Non-pigmented ciliary epithelial cell (primary cell): ENCODE results near the gene USP2.

Source experiments
- DNase-seq: peaks from one replicate; pipeline ENCODE4 v3.0.0-alpha.2; 2010; ENCODE audit warnings: low read depth

The USP2 gene

GRCh38 chr11:119363851-119364590 is 17.5 kb downstream of the USP2 start:
- no peak for DNase-seq

GRCh38 chr11:119363081-119363850 is 18.2 kb downstream of the USP2 start:
- no peak for DNase-seq

- DNase-seq: no peak
Measured at GRCh38 chr11:119362741-119363080, 18.8 kb downstream of the USP2 start.

DNA sequence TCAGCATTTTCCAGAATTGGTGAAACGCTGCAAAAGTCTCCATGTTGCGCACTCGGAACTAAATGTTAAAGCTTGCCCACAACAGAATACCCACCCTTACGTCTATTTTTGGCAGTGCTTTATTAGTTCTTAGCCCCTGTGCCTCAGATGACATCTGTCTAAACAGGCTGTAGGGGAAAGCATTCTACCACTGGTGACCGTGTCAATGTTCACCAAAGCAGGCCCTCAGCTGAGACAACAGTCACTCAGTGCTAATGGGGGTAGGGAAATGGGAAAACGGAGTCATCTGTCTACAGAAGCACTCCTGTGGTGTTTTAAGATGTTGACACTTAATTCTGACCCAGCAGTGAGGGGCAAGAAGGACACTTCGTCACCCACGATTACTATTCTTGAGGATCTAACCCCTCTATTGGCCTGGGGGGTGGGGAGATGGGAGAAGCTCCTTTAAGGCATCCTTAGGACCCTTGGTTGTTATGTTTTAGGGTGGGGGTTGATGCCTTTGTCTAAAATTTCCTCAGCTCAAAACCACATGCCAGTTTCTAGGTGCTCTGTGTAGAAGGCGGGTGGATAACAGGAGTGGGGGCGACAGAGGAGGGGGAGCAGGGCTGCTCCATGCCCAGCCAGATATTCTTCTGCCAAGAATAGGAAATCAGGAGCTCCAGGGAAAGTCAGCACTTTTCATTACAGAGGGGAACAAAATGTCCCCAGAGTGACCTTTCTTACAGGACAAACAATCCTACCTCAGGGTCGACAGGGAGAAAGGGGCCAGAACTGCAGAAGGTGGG is 19.4 kb downstream of the USP2 start:
- no peak for DNase-seq

DNA sequence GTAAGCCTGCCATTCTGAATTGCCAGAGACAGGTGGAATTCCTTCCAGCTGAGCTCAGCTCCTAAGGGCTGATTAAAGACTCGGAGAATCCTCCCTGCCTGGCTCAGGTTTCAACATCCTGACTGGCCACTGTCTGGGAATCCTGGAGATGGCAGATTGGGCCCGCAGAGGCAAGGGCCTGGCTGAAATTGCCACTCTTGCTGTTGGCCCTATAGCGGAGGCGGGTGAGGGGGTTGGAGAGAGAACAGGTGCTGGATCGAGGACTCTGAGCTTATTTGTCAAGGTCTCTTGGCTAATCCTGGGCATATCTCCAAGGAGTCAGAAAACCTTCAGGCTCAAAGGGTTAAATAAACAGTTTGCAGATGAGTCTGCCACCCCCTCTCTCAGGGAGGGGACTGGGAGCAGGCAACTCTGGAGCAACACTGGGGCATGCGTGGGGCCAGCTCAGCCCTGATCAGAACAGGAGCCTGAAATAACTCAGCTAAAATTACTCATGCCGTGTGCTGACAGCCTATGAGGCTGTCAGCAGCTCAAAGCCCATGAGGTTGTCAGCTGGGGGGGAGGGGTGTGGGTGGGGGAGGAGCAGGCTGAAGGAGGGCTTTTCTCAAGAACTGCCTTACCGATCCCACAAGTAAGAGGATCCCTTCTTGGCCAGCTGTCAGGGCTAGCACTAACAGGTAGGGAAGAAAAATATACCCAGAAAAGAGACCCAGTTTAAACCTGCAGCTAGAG is 20.3 kb downstream of the USP2 start:
- DNase-seq: peak; percentile 49

GRCh38 chr11:119359365-119360214 is 21.9 kb downstream of the USP2 start:
- DNase-seq: no peak

DNA sequence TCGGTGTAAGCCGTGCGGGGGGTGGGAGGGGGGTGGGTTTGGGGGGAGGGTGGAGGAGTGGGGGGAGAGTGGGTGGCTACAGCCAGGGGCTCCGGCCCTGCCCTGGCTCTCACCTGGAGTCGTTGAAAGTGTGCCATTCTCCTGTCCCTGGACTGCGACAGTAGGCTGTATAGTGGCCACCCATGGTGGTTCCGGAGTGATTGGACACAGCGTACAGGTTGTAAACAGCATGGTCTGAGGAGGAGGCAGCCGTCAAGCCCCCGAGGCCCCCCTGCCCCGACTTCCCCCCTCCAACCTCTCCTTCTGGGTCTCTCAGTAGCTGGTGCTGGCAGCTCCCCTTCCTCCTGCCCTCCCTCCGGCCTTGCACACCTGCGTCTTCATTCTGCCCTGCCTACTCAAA is 24.4 kb downstream of the USP2 start:
- DNase-seq: no peak

DNA sequence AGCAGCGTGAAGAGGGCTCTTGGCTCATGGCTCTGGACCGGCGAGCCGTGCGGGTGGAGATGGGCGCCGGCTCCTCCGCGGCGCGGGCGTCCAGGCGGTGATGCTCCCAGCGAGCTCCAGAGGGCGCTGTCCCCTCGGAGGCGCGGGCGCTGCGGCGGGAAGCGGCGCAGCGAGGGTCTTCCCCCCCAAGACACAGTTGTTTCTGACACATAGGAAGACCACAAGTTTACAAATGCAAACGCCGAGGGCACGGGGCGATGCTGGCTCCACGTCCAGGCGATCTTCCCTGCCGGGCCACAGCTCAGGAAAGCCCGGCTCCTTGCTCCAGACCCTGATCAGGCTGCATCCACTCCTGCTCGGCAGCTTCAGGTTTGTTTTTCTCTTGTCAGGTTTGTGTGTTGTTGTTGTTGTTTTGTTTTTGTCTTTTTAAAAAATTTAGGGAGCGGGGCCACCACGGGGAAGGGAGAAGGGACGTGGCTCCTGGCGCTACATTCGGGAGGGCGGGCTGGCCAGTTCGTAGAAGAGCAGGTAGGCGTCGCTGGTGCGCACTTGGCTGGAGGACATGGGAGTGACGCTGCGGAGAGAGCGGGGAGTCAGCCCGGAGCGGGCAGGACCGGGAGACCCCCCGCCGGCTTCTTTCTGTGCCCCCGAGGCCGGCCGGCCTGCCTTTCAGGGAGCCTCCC is 25.0 kb downstream of the USP2 start:
- no peak for DNase-seq

GRCh38 chr11:119355091-119355843 is 26.2 kb downstream of the USP2 start:
- no peak for DNase-seq

DNA sequence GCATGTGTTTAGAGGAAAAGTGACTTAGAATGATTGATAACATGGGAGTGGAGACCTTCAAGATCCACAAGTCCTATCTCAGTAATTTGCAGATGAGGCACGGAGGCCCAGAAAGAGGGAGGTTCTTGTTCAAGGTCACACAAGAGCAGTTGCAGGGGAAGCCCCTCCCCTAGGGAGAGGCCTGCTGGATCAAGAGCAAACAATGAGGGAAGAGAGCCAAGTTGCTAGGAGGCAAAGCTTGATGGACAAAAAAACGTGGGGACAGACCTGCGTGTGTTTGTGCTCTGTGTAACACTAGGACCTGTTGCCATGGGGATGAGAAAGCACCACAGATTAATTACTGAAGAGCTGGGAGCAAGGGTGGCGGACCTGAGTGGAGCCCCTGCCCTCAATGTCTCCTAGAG is 28.6 kb downstream of the USP2 start:
- no peak for DNase-seq

- DNase-seq: no peak
Measured at GRCh38 chr11:119351232-119351631, 30.3 kb downstream of the USP2 start.

DNA sequence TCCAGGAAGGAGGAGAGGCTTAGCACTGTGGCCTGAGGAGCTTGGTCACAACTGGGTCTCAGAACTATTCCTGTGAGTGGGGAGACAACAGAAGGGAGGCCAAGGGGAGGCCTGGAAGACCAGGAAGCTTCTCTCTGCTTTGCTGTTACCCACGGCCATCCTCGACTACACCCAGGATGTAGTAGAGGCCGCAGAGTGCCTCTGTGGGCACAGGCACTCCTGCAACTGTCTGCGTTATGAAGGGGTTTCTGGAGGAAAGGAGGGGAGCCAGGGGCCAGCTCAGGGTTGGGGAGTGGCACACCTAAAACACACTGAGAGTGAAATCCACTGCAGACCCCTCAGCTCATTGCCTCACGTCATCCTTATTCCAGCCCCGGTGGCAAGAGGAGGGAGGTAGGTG is 31.2 kb downstream of the USP2 start:
- DNase-seq: no peak

DNA sequence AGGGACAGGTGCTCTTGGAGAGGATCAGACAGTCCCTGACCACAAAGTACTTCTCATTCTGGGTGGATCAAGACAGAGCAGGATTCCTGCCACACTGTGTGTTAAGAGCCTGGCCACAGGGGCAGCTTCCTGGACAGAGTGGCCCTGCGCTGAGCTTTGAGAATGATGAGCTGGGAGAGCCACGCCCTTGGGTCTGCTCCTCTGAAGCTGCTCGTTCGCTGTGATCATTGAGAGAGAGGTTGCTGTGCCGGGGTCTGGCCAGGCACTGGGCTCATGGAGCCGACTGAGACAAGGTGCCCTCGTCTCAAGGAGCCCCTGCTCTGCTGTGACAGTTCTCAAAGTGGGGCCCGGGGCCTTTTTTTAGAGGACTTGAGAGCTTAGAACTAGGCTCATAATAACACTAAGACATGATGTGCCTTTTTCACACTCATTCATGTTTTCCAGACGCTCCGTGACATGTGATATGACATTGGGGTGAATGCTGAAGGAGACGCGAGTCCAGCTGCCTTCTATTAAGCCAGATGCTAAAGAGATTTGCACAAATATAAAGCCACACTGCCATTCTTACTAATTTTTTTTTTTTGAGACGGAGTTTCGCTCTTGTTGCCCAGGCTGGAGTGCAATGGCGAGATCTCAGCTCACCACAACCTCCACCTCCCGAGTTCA is 33.4 kb downstream of the USP2 start:
- no peak for DNase-seq

GRCh38 chr11:119347242-119347641 is 34.2 kb downstream of the USP2 start:
- DNase-seq: no peak

GRCh38 chr11:119346605-119347004 is 34.9 kb downstream of the USP2 start, which contains the start of gene MFRP:
TSS of gene MFRP (minus strand) at chr11:119346705. CDS start at chr11:119346513, 192 bp downstream.
- DNase-seq: no peak

DNA sequence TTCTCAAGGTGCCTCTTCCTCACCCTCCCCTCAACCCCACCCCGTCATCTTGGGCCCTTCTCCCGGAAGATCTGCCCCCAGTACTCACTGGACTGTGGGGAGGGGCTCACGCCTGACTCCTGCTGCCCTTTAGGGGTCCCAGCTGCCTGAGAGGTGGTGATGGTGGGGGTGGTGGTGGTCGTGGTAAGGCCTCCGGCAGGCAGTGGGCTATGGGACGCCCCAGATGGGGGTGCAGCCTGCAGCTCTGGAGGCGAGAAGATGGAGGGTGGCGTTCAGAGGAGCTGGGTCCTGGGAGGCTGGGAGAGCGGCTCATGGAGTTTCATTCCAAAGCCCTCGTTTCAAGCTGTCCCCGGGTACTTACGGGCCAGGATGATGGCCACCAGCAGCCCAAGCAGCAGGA is 35.8 kb downstream of the USP2 start:
- DNase-seq: no peak

DNA sequence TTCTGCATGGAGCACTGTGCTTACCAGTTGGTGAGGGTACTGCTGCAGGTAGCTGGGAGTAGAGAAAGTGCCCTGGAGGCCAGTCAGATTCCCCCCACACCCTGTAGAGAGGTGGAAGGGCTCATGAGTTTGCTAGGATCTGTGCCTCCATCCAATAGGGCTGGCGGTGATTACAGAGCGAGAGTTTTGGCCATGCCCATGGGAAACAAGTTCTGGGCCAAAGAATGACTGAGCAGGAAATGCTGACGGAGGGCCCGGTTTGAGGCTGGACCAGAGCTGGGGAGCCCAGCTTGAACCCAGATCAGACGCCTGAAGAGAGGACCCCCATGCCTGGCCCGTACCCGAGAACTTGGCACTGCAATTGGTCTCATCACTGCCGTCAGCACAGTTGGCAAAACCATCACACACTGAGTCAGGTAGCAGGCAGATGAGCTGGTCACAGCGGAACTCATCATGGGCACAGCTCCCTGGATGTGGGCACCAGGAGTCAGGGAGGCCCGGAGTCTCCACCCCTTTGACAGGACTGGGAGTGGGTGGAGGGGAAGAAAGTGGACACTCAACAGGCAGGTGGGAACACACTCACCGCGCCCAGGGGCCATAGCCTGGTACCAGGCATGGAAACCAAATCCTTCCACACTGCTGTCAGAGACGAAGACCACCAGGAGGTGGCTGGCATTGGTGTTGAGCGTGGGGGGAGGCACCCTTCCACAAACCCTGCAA is 37.0 kb downstream of the USP2 start:
- no peak for DNase-seq

DNA sequence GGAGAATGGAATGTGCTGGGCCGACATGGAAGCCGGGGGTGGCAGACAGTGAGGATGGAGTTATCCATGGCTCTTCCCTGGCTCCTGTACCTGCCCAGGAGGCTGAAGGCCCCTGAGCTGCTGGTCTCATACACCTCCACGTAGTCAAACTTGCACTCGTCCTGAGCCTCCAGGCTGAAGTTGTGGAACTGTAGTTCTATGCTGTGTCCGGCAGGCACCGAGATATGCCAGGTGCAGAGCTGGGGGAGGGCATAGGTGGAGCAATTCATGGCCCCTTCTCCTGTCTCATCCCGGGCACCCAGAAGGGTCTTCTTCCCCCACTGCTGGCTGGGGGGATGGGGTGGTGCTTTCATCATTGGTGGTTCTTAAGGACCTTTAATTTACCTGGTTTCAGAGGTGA is 37.8 kb downstream of the USP2 start:
- DNase-seq: no peak
